Measurements from ENCODE around the gene SYTL3.
A peak's percentile ranks its signal among the peaks of the same experiment; 100 is the strongest.
"Not testable (repeated sequence)": the region's sequence is repeated elsewhere in the genome, so short reads cannot be mapped to it uniquely, and the experiment has no call there.

The SYTL3 gene

DNA sequence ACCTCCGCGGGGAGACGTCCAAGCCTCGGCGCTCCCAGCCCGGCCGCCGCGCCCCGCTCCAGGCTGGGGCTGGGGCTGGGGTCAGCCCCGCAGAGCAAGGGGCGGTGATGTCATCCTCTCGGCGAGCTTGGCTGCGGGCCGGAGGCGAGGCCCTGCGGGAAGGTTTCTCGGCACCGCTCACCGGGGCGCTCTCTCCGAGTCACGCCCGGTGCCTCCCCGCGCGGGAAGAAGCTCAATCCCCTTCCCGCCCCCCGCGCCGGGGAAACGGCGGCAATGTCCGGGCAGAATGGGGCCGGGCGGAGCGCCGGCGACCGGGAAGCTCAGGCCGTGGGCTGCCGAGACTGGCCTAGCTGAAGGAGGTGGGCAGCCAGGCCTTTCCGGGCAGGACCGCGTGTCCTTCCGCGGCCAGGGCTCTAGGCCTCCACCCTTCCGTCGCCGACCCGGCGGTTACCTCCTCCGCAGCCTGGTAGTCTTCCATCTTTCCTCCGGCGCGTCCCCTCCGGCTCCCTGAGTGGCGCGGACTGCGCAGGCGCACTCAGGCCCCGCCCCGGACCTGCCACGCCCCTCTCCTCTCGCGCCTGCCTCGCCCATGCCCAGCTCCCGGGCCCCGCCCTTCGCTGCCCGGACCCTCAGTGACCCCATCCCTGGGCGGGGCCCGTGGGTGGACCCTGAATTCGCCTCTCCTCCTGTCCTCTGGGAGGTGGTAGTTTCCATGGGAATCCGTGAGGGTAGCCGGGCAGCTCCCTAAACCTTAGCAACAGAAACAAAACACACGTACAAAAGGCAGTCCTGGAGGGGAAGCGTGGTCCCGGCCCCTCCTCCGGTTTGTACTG is 5.4 kb upstream of the SYTL3 start, which contains the start of gene DYNLT1:
TSS of gene DYNLT1 (minus strand) at position 513 of the 833 bp plus-strand sequence. CDS start at position 478, 35 bp downstream.
- TF ChIP-seq, protein P1, sequence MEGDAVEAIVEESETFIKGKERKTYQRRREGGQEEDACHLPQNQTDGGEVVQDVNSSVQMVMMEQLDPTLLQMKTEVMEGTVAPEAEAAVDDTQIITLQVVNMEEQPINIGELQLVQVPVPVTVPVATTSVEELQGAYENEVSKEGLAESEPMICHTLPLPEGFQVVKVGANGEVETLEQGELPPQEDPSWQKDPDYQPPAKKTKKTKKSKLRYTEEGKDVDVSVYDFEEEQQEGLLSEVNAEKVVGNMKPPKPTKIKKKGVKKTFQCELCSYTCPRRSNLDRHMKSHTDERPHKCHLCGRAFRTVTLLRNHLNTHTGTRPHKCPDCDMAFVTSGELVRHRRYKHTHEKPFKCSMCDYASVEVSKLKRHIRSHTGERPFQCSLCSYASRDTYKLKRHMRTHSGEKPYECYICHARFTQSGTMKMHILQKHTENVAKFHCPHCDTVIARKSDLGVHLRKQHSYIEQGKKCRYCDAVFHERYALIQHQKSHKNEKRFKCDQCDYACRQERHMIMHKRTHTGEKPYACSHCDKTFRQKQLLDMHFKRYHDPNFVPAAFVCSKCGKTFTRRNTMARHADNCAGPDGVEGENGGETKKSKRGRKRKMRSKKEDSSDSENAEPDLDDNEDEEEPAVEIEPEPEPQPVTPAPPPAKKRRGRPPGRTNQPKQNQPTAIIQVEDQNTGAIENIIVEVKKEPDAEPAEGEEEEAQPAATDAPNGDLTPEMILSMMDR (IDR thresholded peaks at IDR 0.05; ENCODE audit: low read depth, low read length) = no peak
- peak within 1 kb of the TSS; percentile 95 to 100 for H3K4me3 ChIP-seq (replicated peaks in 1 of 2; ENCODE audit: low read depth in 2 of 2, low read length in 2 of 2)
- peak; percentile 91 to 96 for DNase-seq (ENCODE audit: low read depth in 2 of 2)

DNA sequence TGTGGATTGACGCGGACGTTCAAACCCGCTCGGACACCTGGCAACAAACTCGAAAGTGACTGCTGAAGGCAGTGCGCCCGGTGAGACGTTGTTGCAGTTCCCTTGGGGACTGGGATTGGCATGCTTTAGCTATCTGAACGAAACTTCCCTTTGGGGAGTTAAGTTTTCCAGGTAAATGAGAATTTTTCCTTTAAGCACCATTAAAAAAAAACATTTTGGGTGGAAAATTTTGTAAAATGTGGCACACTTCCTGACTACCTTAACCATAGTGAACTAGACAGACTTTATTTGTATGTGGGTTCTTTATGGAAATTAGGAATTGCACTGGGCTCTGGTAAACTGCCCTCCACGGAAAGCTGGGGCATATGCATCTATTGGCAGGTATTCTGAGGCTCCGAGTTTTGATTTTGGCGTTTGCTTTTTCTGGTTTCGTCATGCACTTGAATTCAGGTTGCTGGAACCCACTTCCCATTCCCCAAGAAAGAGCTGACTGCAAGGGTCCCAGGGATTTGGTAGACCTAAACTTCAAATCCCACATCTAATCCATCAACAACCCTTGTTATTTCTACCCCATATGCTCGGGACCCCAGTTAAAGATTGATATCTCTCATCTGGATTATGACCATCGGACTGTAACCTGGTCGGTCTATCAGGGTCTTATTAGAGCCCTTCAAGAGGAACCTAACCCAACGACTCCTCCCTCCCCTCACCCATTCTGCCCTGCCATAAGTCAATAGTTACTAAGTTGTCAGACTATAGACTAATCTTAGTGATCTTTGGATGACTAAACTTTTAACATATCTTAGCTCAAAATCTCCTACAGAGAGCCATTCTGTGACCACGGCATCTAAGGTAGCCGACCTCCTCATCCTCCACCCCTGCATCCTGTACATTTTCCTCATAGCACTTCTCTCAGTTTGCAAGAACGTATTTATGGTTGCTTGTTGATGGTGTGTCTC is 4.5 kb upstream of the SYTL3 start:
- H3K4me3 ChIP-seq (replicated peaks in 1 of 2; ENCODE audit: low read depth in 2 of 2, low read length in 2 of 2) = peak overlapping the region; percentile 95 to 100
- TF ChIP-seq, protein P1 (IDR thresholded peaks at IDR 0.05; ENCODE audit: low read depth, low read length) = no peak
- no peak for DNase-seq (ENCODE audit: low read depth in 2 of 2)

DNA sequence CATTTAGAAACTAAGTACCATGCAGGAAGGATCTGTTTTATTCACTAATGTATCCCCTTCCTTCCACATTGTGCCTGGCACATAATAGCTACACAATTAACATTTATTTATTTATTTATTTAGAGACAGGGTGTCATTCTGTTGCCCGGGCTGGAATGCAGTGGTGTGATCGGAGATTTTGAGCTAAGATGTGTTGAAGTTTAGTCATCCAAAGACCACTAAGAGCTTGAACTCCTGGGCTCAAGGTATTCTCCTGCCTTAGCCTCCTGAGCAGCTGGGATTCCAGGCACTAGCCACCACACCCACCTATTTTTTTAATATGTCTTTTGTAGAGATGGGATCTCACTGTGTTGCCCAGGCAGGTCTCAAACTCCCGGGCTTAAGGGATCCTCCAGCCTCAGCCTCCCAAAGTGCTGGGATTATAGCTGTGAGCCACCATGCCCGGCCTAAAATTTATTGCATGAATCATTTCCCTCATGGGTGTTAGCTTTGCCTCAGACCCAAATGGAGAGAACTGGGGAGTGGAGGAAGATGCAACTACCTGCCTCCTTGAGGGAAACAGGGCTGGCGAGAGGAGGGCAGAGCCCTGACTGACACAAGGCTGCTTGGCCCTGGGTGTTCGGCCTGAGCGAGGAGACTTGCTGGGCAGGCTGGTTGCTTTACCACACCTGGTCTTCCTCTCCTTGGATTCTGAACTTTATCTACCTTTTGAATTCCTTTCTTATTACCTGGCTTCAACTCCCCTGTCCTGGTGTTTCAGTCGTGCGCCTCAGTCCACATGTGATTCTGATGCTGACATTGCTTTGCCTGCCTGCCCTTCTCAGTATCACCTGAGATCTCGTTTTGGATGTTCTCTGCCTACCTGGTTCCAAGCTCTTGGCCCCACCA is 3.6 kb upstream of the SYTL3 start:
- no peak overlapping the region for H3K4me3 ChIP-seq (replicated peaks in 1 of 2; ENCODE audit: low read depth in 2 of 2, low read length in 2 of 2)
- TF ChIP-seq, protein P1 (IDR thresholded peaks at IDR 0.05; ENCODE audit: low read depth, low read length) = no peak
- no peak for DNase-seq (ENCODE audit: low read depth in 2 of 2)

DNA sequence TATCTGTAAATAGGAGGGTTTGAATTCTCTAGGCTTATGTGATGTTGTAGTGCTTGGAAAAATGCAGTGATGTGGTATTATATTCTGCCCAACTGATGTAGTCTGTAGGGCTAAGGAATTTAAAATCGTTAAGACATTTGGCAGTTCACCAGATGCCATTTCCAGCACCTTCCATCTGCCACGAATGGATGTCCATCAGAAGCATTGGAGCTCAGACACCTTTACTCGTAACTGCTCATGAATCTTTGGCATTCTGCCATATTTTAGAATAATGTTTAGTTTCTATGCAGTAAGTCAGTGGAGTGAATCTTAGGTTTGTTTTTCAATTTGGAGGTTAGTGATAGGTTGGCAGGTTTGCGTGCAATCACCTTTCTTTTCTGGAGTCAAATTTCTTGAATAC is 2.4 kb upstream of the SYTL3 start:
- no peak for DNase-seq (ENCODE audit: low read depth in 2 of 2)
- TF ChIP-seq, protein P1 (IDR thresholded peaks at IDR 0.05; ENCODE audit: low read depth, low read length) = no peak
- no peak overlapping the region for H3K4me3 ChIP-seq (replicated peaks in 1 of 2; ENCODE audit: low read depth in 2 of 2, low read length in 2 of 2)

DNA sequence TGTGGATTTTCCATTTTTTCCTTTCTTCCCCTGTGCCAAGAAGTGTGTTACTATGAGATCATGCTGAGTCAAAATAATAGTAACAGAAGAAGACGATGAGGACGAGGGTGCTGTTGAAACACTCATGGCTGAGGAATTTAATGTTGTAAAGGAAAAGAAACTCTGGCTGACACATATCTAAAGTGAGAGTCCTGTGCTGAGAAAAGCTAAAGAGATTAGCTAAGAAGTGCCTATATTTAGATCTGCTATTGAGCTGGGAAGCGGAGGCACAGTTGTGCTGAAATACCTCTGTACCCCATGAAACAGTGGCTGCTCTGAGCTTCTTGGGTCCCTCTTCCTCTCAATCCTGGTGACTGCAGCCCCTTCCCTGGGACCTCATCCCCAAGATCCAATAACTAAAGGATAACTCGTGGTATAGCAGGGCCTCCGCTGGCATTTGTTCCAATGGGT is 1.1 kb upstream of the SYTL3 start:
- peak; percentile 87 to 96 for DNase-seq (ENCODE audit: low read depth in 2 of 2)
- TF ChIP-seq, protein P1 (IDR thresholded peaks at IDR 0.05; ENCODE audit: low read depth, low read length) = no peak
- H3K4me3 ChIP-seq (replicated peaks in 1 of 2; ENCODE audit: low read depth in 2 of 2, low read length in 2 of 2) = no peak overlapping the region

DNA sequence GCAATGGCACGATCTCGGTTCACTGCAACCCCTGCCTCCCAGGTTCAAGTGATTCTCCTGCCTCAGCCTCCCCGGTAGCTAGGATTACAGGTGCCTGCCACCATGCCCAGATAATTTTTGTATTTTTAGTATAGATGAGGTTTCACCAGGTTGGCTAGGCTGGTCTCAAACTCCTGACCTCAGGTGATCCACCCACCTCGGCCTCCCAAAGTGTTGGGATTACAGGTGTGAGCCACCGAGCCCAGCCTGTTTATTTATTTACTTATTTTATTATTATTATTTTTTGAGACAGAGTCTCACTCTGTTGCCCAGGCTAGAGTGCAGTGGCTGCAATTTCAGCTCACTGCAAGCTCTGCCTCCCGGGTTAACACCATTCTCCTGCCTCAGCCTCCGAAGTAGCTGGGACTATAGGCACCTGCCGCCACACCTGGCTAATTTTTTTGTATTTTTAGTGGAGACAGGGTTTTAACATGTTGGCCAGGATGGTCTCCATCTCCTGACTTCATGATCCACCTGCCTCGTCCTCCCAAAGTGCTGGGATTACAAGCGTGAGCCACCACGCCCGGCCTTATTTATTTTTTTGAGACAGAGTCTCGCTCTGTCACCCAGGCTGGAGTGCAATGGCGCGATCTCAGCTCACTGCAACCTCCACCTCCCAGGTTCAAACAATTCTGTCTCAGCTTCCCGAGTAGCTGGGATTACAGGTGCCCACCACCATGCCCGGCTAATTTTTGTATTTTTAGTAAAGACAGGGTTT is 2.3 kb downstream of the SYTL3 start:
- H3K4me3 ChIP-seq (replicated peaks in 1 of 2; ENCODE audit: low read depth in 2 of 2, low read length in 2 of 2); DNase-seq (ENCODE audit: low read depth in 2 of 2): not testable (repeated sequence)
